ENCODE results near the gene CETP. TPM values are rescaled to one million over a fixed set of nuclear protein-coding genes. Genes with fewer than 3 reads are reported as not detected.

Gene CETP
- total and polyA plus RNA-seq, 9 of the 15 experiments (the other 6 are each of a cell fraction or from before 2014, with no cell fraction given): 0.07 to 0.11 TPM; not detected in 7

DNA sequence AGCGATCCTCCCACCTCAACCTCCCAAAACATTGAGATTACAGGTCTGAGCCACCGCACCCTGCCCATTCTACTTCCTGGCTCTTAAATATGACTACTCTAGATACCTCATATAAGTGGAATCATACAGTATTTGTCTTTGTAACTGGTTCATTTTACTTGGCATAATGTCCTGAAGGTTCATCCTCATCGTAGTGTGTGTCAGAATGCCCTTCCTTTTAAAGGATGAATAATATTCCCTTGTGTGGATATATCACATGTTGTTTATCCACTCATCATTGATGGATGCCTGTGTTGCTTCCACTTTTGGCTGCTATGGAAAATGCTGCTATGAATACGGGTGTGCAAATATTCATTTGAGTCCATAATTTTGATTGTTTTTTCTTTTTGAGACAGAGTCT lies 5.7 kb upstream of the CETP start (continued):
- TF ChIP-seq, protein P1, sequence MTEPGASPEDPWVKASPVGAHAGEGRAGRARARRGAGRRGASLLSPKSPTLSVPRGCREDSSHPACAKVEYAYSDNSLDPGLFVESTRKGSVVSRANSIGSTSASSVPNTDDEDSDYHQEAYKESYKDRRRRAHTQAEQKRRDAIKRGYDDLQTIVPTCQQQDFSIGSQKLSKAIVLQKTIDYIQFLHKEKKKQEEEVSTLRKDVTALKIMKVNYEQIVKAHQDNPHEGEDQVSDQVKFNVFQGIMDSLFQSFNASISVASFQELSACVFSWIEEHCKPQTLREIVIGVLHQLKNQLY (CRISPR knock-in tag; conservative IDR thresholded peaks at IDR 0.05): no peak
- no peak for TF ChIP-seq TCF7L2 (IDR thresholded peaks at IDR 0.05; ENCODE audit: low read depth, low read length)
- TF ChIP-seq CBX8 (IDR thresholded peaks at IDR 0.05; ENCODE audit: borderline replicate concordance, extremely low read depth, low read depth, low read length, poor library complexity, severe bottlenecking): no peak
- TF ChIP-seq, protein P2, sequence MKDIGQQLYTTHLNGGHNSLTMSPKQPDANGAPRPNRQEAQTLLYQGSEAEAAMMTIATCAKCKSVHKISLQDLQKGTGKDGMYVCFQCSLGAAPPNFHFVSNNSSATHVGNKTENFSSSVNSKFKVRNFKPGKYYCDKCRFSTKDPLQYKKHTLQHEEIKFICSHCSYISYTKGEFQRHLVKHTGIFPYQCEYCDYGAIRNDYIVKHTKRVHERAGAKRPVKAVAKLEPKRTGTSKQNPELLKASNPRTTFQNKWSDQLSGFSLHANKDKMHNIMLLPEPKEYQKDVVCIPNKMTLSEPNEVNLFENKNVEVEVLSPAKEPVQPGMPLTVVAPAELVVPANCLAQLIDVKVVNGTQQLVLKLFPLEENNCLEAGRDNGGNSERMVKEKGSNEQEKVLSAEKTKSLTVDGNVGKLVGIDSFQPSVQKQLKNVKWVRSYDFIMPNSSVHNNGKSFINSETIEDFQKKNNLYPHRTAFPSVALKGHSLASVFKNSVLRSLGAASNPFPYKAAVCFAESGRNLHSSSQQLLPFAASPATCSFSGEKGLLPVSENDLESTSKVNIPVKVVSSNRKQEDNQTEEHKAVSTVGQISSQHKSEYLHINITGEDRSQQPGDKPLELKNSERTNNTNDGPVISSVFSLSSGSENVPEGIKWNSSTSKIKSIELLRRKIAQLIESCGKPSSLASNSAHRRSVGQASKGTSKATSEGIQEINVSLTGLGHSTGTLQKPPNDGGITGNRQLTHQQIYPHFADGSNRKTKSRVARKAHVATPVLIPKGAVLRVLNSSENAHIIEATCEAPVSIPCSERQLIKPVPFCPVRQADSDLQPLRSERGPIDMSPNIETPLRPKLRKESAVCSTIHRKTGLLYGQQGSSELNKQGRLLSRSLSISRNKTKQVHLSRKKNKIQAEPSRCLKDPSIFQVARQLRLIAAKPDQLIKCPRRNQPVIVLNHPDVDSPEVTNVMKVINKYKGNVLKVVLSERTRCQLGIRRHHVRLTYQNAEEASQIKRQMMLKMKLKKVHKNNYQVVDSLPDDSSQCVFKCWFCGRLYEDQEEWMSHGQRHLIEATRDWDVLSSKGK (CRISPR knock-in tag; IDR thresholded peaks at IDR 0.05): no peak
- TF ChIP-seq, protein P3, sequence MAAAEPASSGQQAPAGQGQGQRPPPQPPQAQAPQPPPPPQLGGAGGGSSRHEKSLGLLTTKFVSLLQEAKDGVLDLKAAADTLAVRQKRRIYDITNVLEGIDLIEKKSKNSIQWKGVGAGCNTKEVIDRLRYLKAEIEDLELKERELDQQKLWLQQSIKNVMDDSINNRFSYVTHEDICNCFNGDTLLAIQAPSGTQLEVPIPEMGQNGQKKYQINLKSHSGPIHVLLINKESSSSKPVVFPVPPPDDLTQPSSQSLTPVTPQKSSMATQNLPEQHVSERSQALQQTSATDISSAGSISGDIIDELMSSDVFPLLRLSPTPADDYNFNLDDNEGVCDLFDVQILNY (CRISPR knock-in tag; IDR thresholded peaks at IDR 0.05): no peak
- TF ChIP-seq, protein P4, sequence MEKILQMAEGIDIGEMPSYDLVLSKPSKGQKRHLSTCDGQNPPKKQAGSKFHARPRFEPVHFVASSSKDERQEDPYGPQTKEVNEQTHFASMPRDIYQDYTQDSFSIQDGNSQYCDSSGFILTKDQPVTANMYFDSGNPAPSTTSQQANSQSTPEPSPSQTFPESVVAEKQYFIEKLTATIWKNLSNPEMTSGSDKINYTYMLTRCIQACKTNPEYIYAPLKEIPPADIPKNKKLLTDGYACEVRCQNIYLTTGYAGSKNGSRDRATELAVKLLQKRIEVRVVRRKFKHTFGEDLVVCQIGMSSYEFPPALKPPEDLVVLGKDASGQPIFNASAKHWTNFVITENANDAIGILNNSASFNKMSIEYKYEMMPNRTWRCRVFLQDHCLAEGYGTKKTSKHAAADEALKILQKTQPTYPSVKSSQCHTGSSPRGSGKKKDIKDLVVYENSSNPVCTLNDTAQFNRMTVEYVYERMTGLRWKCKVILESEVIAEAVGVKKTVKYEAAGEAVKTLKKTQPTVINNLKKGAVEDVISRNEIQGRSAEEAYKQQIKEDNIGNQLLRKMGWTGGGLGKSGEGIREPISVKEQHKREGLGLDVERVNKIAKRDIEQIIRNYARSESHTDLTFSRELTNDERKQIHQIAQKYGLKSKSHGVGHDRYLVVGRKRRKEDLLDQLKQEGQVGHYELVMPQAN (IDR thresholded peaks at IDR 0.05; ENCODE audit: borderline replicate concordance): no peak

Data from K562 (cell line).